ENCODE measurements around the gene SRSF9. TPM values are rescaled to one million over a fixed set of nuclear protein-coding genes. Genes with fewer than 3 reads are reported as not detected.

Gene SRSF9
- total RNA-seq, 2 donors from 2014 or later, result 122 to 124 TPM

GRCh38 chr12:120429368-120429767 is 40.2 kb downstream of the SRSF9 start:
- H3K27ac Mint-ChIP-seq, result peak overlapping the region; percentile 63
- peaks cover 2% of the 10 kb centered on the region for H3K4me1 Mint-ChIP-seq
- no peak overlapping the region for H3K4me3 Mint-ChIP-seq
- peaks cover 20% of the 10 kb centered on the region for H3K27me3 Mint-ChIP-seq
- H3K36me3 Mint-ChIP-seq (ENCODE audit: low read depth), result peaks cover 2% of the 10 kb centered on the region
- DNase-seq (no peak), ATAC-seq (no peak)
- H3K9me3 ChIP-seq (ENCODE audit: control insufficient read depth, low read length, poor library complexity, severe bottlenecking), result no peaks in the 10 kb centered on the region

GRCh38 chr12:120428597-120429229 is 40.8 kb downstream of the SRSF9 start:
- ATAC-seq, result no peak
- no peaks in the 10 kb centered on the region for H3K9me3 ChIP-seq (ENCODE audit: control insufficient read depth, low read length, poor library complexity, severe bottlenecking)
- Mint-ChIP-seq H3K4me1 (peaks cover 2% of the 10 kb centered on the region), H3K27me3 (peaks cover 20% of the 10 kb centered on the region), H3K36me3 (ENCODE audit: low read depth) (peaks cover 2% of the 10 kb centered on the region), H3K27ac (peak overlapping the region; percentile 63), H3K4me3 (no peak overlapping the region)
- no peak for DNase-seq

GRCh38 chr12:120425797-120426196 is 43.8 kb downstream of the SRSF9 start:
- Mint-ChIP-seq H3K4me1 (peaks cover 7% of the 10 kb centered on the region), H3K36me3 (ENCODE audit: low read depth) (peaks cover 2% of the 10 kb centered on the region)

GRCh38 chr12:120422892-120423456 is 46.6 kb downstream of the SRSF9 start:
- no peaks in the 10 kb centered on the region for H3K36me3 Mint-ChIP-seq (ENCODE audit: low read depth)
- no peaks in the 10 kb centered on the region for H3K27me3 Mint-ChIP-seq
- H3K4me1 Mint-ChIP-seq, result peaks cover 4% of the 10 kb centered on the region
- no peaks in the 10 kb centered on the region for H3K9me3 ChIP-seq (ENCODE audit: control insufficient read depth, low read length, poor library complexity, severe bottlenecking)
- ATAC-seq (no peak), DNase-seq (no peak)
- no peak overlapping the region for H3K27ac Mint-ChIP-seq
- H3K4me3 Mint-ChIP-seq, result no peak overlapping the region

More at GRCh38 chr12:120425797-120426196, 43.8 kb downstream of the SRSF9 start:
- no peak for DNase-seq
- peaks cover 15% of the 10 kb centered on the region for H3K27me3 Mint-ChIP-seq
- H3K27ac Mint-ChIP-seq, result no peak overlapping the region
- H3K4me3 Mint-ChIP-seq, result no peak overlapping the region
- no peaks in the 10 kb centered on the region for H3K9me3 ChIP-seq (ENCODE audit: control insufficient read depth, low read length, poor library complexity, severe bottlenecking)
- no peak for ATAC-seq

- no peak overlapping the region for H3K4me3 Mint-ChIP-seq
- no peaks in the 10 kb centered on the region for H3K36me3 Mint-ChIP-seq (ENCODE audit: low read depth)
- H3K9me3 ChIP-seq (ENCODE audit: control insufficient read depth, low read length, poor library complexity, severe bottlenecking), result no peaks in the 10 kb centered on the region
- DNase-seq, result no peak
- peaks cover 4% of the 10 kb centered on the region for H3K4me1 Mint-ChIP-seq
- H3K27me3 Mint-ChIP-seq, result peaks cover 7% of the 10 kb centered on the region
- H3K27ac Mint-ChIP-seq, result no peak overlapping the region
- ATAC-seq, result no peak
Measured at GRCh38 chr12:120421701-120422100, 47.8 kb downstream of the SRSF9 start.

- peaks cover 7% of the 10 kb centered on the region for H3K27me3 Mint-ChIP-seq
- no peaks in the 10 kb centered on the region for H3K36me3 Mint-ChIP-seq (ENCODE audit: low read depth)
- H3K27ac Mint-ChIP-seq, result no peak overlapping the region
- ATAC-seq, result no peak
- peaks cover under 1% of the 10 kb centered on the region for H3K4me1 Mint-ChIP-seq
- no peak for DNase-seq
- no peak overlapping the region for H3K4me3 Mint-ChIP-seq
- H3K9me3 ChIP-seq (ENCODE audit: control insufficient read depth, low read length, poor library complexity, severe bottlenecking), result no peaks in the 10 kb centered on the region
Measured at GRCh38 chr12:120417917-120418580, 51.5 kb downstream of the SRSF9 start.

- Mint-ChIP-seq H3K4me1 (no peaks in the 10 kb centered on the region), H3K36me3 (ENCODE audit: low read depth) (no peaks in the 10 kb centered on the region), H3K4me3 (no peak overlapping the region), H3K27ac (no peak overlapping the region), H3K27me3 (peaks cover 13% of the 10 kb centered on the region)
- ATAC-seq, result no peak
- no peak for DNase-seq
- no peaks in the 10 kb centered on the region for H3K9me3 ChIP-seq (ENCODE audit: control insufficient read depth, low read length, poor library complexity, severe bottlenecking)
Measured at GRCh38 chr12:120416490-120417216, 52.9 kb downstream of the SRSF9 start.

GRCh38 chr12:120413901-120414695 is 55.5 kb downstream of the SRSF9 start:
- H3K27ac Mint-ChIP-seq, result no peak overlapping the region

GRCh38 chr12:120412421-120412820 is 57.1 kb downstream of the SRSF9 start:
- ATAC-seq, result no peak
- Mint-ChIP-seq H3K27ac (no peak overlapping the region), H3K4me3 (no peak overlapping the region)

More at GRCh38 chr12:120413901-120414695, 55.5 kb downstream of the SRSF9 start:
- DNase-seq (no peak), ATAC-seq (no peak)
- no peaks in the 10 kb centered on the region for H3K9me3 ChIP-seq (ENCODE audit: control insufficient read depth, low read length, poor library complexity, severe bottlenecking)
- Mint-ChIP-seq H3K4me3 (no peak overlapping the region), H3K36me3 (ENCODE audit: low read depth) (no peaks in the 10 kb centered on the region), H3K4me1 (no peaks in the 10 kb centered on the region), H3K27me3 (peaks cover 13% of the 10 kb centered on the region)

More at GRCh38 chr12:120412421-120412820, 57.1 kb downstream of the SRSF9 start:
- no peak for DNase-seq
- H3K27me3 Mint-ChIP-seq, result peaks cover 8% of the 10 kb centered on the region
- no peaks in the 10 kb centered on the region for H3K4me1 Mint-ChIP-seq
- H3K36me3 Mint-ChIP-seq (ENCODE audit: low read depth), result no peaks in the 10 kb centered on the region
- no peaks in the 10 kb centered on the region for H3K9me3 ChIP-seq (ENCODE audit: control insufficient read depth, low read length, poor library complexity, severe bottlenecking)

Other genes with a start within 250 kb of the SRSF9 start
- gene PXN, start 204.0 kb downstream of the SRSF9 start, total RNA-seq, result 100 to 1,000 TPM; 155 to 190 TPM
- over 10,000 TPM; 12,026 to 15,039 TPM for gene RNU4-2, start 177.8 kb downstream of the SRSF9 start, total RNA-seq
- 1,000 to 10,000 TPM; 2,168 to 2,286 TPM for gene RNU4-1, start 176.5 kb downstream of the SRSF9 start, total RNA-seq
- gene SIRT4, start 167.4 kb downstream of the SRSF9 start, total RNA-seq, result 1 to 10 TPM in 1 of 2 donors, under 1 TPM in 1; 0.45 to 1.4 TPM
- gene PLA2G1B, start 142.0 kb downstream of the SRSF9 start, total RNA-seq, result not detected
- not detected for gene MSI1, start 100.6 kb downstream of the SRSF9 start, total RNA-seq
- gene COX6A1, start 31.6 kb downstream of the SRSF9 start, total RNA-seq, result 100 to 1,000 TPM; 136 to 144 TPM
- 10 to 100 TPM; 18.6 to 21.9 TPM for gene TRIAP1, start 23.4 kb downstream of the SRSF9 start, total RNA-seq
- 10 to 100 TPM; 15.6 to 18.7 TPM for gene GATC, start 23.3 kb downstream of the SRSF9 start, total RNA-seq
- gene DYNLL1, start 26.4 kb upstream of the SRSF9 start, total RNA-seq, result 10 to 100 TPM; 70.2 to 72.2 TPM
- 10 to 100 TPM; 11.7 to 11.8 TPM for gene COQ5, start 59.4 kb upstream of the SRSF9 start, total RNA-seq
- gene RNF10, start 64.6 kb upstream of the SRSF9 start, total RNA-seq, result 100 to 1,000 TPM; 372 to 430 TPM
- gene POP5, start 111.7 kb upstream of the SRSF9 start, total RNA-seq, result 10 to 100 TPM; 26.8 to 28.7 TPM
- gene CABP1, start 170.9 kb upstream of the SRSF9 start, total RNA-seq, result not detected
- 10 to 100 TPM; 21.8 to 31.0 TPM for gene MLEC, start 217.4 kb upstream of the SRSF9 start, total RNA-seq
- 10 to 100 TPM; 15.2 to 16.2 TPM for gene UNC119B, start 240.7 kb upstream of the SRSF9 start, total RNA-seq